ENCODE measurements around the gene MPP3.

Gene MPP3

DNA sequence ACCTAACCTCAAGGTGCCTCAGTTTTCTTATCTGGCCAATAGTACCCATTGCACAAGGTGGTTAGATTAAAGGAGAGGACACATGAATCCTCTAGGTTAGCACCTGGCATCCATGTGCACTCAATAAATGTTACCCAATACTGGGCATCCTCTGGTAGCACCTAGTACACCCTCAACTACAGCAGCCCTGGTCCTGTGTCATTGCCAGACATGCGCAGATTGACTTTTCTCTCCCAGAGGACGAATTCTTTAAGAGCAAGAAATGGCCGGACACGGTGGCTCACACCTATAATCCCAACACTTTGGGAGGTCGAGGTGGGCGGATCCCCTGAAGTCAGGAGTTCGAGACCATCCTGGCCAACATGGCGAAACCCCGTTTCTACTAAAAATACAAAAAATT lies 61.5 kb downstream of the MPP3 start:
- Histone ChIP-seq H3K4me3 (no peak overlapping the region), H3K27ac (no peak overlapping the region)
- no peak for DNase-seq (ENCODE audit: low spot score)
- TF ChIP-seq, protein P1, sequence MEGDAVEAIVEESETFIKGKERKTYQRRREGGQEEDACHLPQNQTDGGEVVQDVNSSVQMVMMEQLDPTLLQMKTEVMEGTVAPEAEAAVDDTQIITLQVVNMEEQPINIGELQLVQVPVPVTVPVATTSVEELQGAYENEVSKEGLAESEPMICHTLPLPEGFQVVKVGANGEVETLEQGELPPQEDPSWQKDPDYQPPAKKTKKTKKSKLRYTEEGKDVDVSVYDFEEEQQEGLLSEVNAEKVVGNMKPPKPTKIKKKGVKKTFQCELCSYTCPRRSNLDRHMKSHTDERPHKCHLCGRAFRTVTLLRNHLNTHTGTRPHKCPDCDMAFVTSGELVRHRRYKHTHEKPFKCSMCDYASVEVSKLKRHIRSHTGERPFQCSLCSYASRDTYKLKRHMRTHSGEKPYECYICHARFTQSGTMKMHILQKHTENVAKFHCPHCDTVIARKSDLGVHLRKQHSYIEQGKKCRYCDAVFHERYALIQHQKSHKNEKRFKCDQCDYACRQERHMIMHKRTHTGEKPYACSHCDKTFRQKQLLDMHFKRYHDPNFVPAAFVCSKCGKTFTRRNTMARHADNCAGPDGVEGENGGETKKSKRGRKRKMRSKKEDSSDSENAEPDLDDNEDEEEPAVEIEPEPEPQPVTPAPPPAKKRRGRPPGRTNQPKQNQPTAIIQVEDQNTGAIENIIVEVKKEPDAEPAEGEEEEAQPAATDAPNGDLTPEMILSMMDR (IDR thresholded peaks at IDR 0.05) = no peak

DNA sequence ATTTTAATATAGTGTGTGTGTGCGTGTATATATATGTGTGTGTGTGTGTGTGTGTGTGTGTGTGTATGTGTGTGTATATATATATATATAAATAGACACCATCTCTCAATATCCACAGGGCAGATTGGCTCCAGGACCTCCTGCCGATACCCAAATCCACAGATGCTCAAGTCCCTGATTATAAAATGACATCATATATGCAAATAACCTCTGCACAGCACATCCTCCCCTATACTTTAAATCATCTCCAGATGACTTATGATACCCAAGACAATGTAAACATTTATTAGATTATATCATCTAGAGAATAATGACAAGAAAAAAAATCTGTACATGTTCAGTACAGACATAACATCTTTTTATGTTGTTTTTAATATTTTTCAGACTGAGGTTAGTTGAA lies 62.0 kb downstream of the MPP3 start:
- TF ChIP-seq, protein P1 (IDR thresholded peaks at IDR 0.05) = no peak
- Histone ChIP-seq H3K4me3 (no peak overlapping the region), H3K27ac (no peak overlapping the region)
- no peak for DNase-seq (ENCODE audit: low spot score)

DNA sequence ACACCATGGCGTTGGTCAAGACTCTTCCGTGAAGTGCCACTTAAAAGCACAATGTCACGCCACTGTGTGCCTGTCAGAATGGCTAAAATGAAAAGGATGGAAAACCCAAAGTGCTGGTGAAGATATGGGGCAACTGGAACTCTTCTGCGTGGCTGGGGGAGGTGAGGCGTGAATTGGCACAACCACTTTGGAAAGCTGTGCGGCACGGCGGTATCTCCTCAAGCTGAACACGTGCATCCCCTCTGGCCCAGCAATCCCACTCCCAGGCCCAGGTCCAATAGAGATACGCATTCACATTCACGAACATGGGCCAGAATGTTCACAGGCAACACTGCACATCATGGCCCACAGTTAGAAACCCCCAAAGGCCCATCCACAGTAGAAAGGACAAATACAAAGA lies 63.1 kb downstream of the MPP3 start:
- peak; percentile 54 for DNase-seq (ENCODE audit: low spot score)
- H3K27ac ChIP-seq = peak overlapping the region in 1 of 2 donors; percentile 59
- no peak overlapping the region for H3K4me3 ChIP-seq
- TF ChIP-seq, protein P1 (IDR thresholded peaks at IDR 0.05) = no peak

DNA sequence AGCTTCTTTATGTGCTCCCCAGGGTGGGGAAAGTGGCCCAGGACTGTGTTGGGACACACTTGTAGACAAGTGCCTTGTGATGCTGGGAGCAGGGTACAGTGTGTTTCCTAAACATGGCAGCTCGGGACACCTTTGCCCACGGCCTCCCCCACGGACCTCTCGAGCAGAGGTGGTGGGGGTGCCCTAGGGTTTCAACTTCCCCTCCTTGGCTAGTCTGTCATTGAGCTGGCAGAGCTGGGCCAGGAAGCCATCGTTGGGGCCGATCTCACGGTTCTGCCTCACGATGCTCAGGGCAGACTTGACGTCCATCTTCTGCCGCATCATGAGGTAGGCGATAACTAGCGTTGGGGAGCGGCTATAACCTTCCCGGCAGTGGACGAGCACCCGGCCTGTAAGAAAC lies 63.5 kb downstream of the MPP3 start:
- Histone ChIP-seq H3K4me3 (no peak overlapping the region), H3K27ac (peak overlapping the region in 1 of 2 donors; percentile 59)
- DNase-seq (ENCODE audit: low spot score) = peak; percentile 72
- TF ChIP-seq, protein P1 (IDR thresholded peaks at IDR 0.05) = no peak

GRCh38 chr17:43768943-43769342 lies 64.0 kb downstream of the MPP3 start:
- peak overlapping the region in 1 of 2 donors; percentile 59 for H3K27ac ChIP-seq

DNA sequence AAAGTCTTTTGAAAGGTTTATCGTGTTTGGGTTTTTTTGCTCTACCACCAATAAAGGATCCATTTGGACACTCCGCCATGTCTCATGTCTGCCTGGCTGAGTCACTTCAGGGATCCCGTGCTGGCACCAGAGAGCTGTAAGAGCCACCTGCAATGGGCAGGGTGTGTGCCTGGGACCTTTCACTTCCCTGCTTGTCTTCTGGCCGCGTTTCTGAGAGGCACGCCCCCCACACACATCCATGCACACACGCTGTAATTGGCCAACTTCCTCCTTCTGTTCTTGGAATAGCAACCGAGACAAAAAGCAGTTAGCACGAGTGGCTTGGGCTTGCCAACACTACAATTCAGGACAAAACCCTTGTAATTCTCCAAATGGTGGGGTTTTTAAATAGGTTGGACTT lies 64.6 kb downstream of the MPP3 start:
- peak; percentile 65 for DNase-seq (ENCODE audit: low spot score)
- H3K4me3 ChIP-seq = no peak overlapping the region
- TF ChIP-seq, protein P1 (IDR thresholded peaks at IDR 0.05) = no peak
- peak overlapping the region in 1 of 2 donors; percentile 42 for H3K27ac ChIP-seq

More at GRCh38 chr17:43768943-43769342, 64.0 kb downstream of the MPP3 start:
- no peak overlapping the region for H3K4me3 ChIP-seq
- peak; percentile 64 for DNase-seq (ENCODE audit: low spot score)
- TF ChIP-seq, protein P1 (IDR thresholded peaks at IDR 0.05) = no peak

GRCh38 chr17:43767713-43768059 lies 65.3 kb downstream of the MPP3 start:
- Histone ChIP-seq H3K4me3 (no peak overlapping the region), H3K27ac (no peak overlapping the region)
- TF ChIP-seq, protein P1 (IDR thresholded peaks at IDR 0.05) = no peak
- peak; percentile 62 for DNase-seq (ENCODE audit: low spot score)

Measured in coronary artery (tissue), 2 donors.